Vagina (tissue), 2 donors: ENCODE results near the gene CPAMD8. TPM values are rescaled to one million over a fixed set of nuclear protein-coding genes. Genes with fewer than 3 reads are reported as not detected.

ENCODE experiments used
- DNase-seq, 2 donors: peaks; one replicate each; pipeline ENCODE4 v3.0.0-alpha.2; 2017; ENCODE audit errors: extremely low spot score in 2 of 2
- H3K27ac ChIP-seq: fragments of 200-600 bp; sonication (generic); one replicate; pipeline ENCODE4 v1.5.1; 2019
- H3K27me3 ChIP-seq: fragments of 200-600 bp; sonication (generic); one replicate; pipeline ENCODE4 v1.5.1; 2019
- H3K36me3 ChIP-seq, 2 donors: fragments of 200-600 bp; sonication (generic); one replicate each; pipeline ENCODE4 v1.5.1; 2017 to 2019
- H3K4me1 ChIP-seq: fragments of 200-600 bp; sonication (generic); one replicate; pipeline ENCODE4 v1.5.1; 2019
- H3K4me3 ChIP-seq, 2 donors: fragments of 200-600 bp; sonication (generic); 1 replicate in 1 of 2; 2 replicates in 1 of 2; pipeline ENCODE4 v1.5.1; 2016 to 2019
- H3K9me3 ChIP-seq: fragments of 200-600 bp; sonication (generic); one replicate; pipeline ENCODE4 v1.5.1; 2019
- CTCF ChIP-seq, 3 experiments: fragments of 450-650 bp in 2 of 3; fragments of 200-600 bp in 1 of 3; sonication (generic) in 1 of 3; IDR thresholded peaks; one replicate each; pipeline ENCODE4 v1.5.1; 2017 to 2019; ENCODE audit warnings: antibody characterized with exemption in 3 of 3, mild to moderate bottlenecking in 2 of 3, moderate library complexity in 2 of 3
- POLR2A ChIP-seq, 2 donors: fragments of 450-650 bp; IDR thresholded peaks; one replicate each; pipeline ENCODE4 v1.6.1; 2017; ENCODE audit warnings: antibody characterized with exemption in 2 of 2, mild to moderate bottlenecking in 2 of 2, moderate library complexity in 2 of 2
- POLR2AphosphoS5 ChIP-seq, 2 donors: sonication (generic); formaldehyde crosslinking; IDR thresholded peaks; one replicate each; pipeline ENCODE4 v1.9.0; 2017; ENCODE audit warnings: antibody characterized with exemption in 2 of 2, mild to moderate bottlenecking in 2 of 2, low read depth in 1 of 2; ENCODE audit not compliant: insufficient read depth in 1 of 2
- intact Hi-C: fragments of 100-400 bp; cut with DNase I; formaldehyde crosslinking; loops from one replicate; pipeline ENCODE4 v1.15.1; 2023
- total RNA-seq: library from RNA; depleted of rRNA; stranded (reverse); fragments of >200 nt; gene quantifications from one replicate; pipeline ENCODE4 v1.2.3, GENCODE V29; 2016

The CPAMD8 gene
- total RNA-seq, 1 donor from 2014 or later, result 16.0 TPM

DNA sequence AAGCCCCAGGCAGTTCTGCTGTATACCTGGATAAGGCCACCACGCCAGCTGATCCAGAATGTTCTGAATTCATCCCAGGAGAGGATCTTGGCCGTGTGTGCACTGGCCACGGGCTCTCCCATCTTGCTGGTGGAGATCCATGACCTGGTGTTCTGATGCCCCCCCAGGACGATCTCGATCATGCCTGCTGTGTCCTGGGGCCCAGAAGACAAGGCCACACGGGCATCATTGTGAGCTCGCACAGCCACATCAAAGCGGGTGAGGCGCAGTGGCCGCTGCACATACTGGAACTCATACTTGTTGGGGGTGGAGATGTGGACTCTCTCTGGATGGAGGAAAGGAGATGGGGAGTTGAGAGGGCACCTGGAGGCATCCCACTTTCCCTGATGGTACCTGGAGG, 97.7 kb downstream of the CPAMD8 start:
- Histone ChIP-seq H3K27ac (no peak overlapping the region), H3K36me3 (no peaks in the 10 kb centered on the region), H3K4me1 (no peaks in the 10 kb centered on the region), H3K4me3 (no peak overlapping the region), H3K27me3 (no peaks in the 10 kb centered on the region), H3K9me3 (no peaks in the 10 kb centered on the region)
- no peak for TF ChIP-seq POLR2A (IDR thresholded peaks at IDR 0.05)
- TF ChIP-seq POLR2AphosphoS5 (IDR thresholded peaks at IDR 0.05; ENCODE audit: insufficient read depth in 1 of 2, low read depth in 1 of 2), result no peak
- TF ChIP-seq CTCF (IDR thresholded peaks at IDR 0.05), result no peak
- intact Hi-C loops, result no loop called here
- DNase-seq, result no peak

- Histone ChIP-seq H3K4me1 (no peaks in the 10 kb centered on the region), H3K36me3 (no peaks in the 10 kb centered on the region), H3K9me3 (no peaks in the 10 kb centered on the region), H3K4me3 (no peak overlapping the region), H3K27ac (no peak overlapping the region), H3K27me3 (no peaks in the 10 kb centered on the region)
- TF ChIP-seq CTCF (IDR thresholded peaks at IDR 0.05) (no peak), POLR2AphosphoS5 (IDR thresholded peaks at IDR 0.05; ENCODE audit: insufficient read depth in 1 of 2, low read depth in 1 of 2) (no peak), POLR2A (IDR thresholded peaks at IDR 0.05) (no peak)
- DNase-seq, result no peak
- intact Hi-C loops, result no loop called here
Measured at GRCh38 chr19:16928351-16928750, 98.3 kb downstream of the CPAMD8 start.

- Histone ChIP-seq H3K36me3 (no peaks in the 10 kb centered on the region), H3K4me3 (no peak overlapping the region), H3K27me3 (no peaks in the 10 kb centered on the region), H3K27ac (no peak overlapping the region), H3K9me3 (no peaks in the 10 kb centered on the region), H3K4me1 (no peaks in the 10 kb centered on the region)
- peak in 1 of 2 donors; percentile 62 for DNase-seq
- intact Hi-C loops, result no loop called here
- no peak for TF ChIP-seq POLR2A (IDR thresholded peaks at IDR 0.05)
- TF ChIP-seq POLR2AphosphoS5 (IDR thresholded peaks at IDR 0.05; ENCODE audit: insufficient read depth in 1 of 2, low read depth in 1 of 2), result no peak
Measured at GRCh38 chr19:16927883-16928282, 98.7 kb downstream of the CPAMD8 start.

DNA sequence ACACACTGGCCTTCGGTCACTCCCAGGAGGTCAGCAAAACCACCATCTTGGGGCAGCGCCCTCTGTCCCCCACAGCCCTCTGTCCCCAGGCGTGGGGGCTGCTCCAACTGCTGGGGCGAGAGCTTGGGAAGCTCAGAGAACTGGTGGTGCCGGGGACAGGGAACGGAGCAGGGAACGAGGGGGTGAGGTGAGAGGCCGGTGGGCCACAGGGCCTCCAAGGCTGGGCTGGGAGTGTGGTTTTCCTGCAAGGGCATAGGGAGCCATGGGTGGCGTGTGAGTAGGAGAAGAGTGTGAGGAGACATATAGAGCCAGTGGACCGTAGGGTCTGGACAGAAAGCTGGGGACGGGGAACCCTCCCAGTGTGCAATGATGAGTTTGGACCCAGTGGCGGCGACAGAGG, 103.7 kb downstream of the CPAMD8 start:
- Histone ChIP-seq H3K4me1 (no peaks in the 10 kb centered on the region), H3K27ac (no peak overlapping the region), H3K9me3 (no peaks in the 10 kb centered on the region), H3K4me3 (no peak overlapping the region), H3K36me3 (no peaks in the 10 kb centered on the region), H3K27me3 (no peaks in the 10 kb centered on the region)
- no peak for DNase-seq
- intact Hi-C loops, result no loop called here
- TF ChIP-seq POLR2AphosphoS5 (IDR thresholded peaks at IDR 0.05; ENCODE audit: insufficient read depth in 1 of 2, low read depth in 1 of 2) (no peak), POLR2A (IDR thresholded peaks at IDR 0.05) (no peak), CTCF (IDR thresholded peaks at IDR 0.05) (no peak)

DNA sequence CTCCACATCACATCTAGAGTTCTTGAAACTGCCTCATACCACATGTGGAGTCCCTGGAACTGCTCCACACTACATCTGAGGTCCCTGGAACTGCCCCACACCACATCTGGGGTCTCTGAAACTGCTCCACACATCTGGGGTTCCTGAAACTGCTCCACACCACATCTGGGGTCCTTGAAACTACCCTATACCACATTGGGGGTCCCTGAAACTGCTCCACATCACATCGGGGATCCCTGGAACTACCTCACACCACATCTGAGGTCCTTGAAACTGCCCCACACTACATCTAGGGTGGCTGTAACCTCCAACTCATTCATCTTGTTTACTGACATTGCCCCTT, 104.0 kb downstream of the CPAMD8 start:
- Histone ChIP-seq H3K36me3 (no peaks in the 10 kb centered on the region), H3K4me1 (no peaks in the 10 kb centered on the region), H3K27me3 (no peaks in the 10 kb centered on the region), H3K27ac (no peak overlapping the region), H3K9me3 (no peaks in the 10 kb centered on the region), H3K4me3 (no peak overlapping the region)
- intact Hi-C loops, result no loop called here
- no peak for DNase-seq
- no peak for TF ChIP-seq POLR2A (IDR thresholded peaks at IDR 0.05)
- TF ChIP-seq CTCF (IDR thresholded peaks at IDR 0.05), result no peak
- no peak for TF ChIP-seq POLR2AphosphoS5 (IDR thresholded peaks at IDR 0.05; ENCODE audit: insufficient read depth in 1 of 2, low read depth in 1 of 2)
